ENCODE measurements around the gene CHST14. TPM values are rescaled to one million over a fixed set of nuclear protein-coding genes. Genes with fewer than 3 reads are reported as not detected.

Gene CHST14
- total and polyA plus RNA-seq, 10 donors, result 7.1 to 18.5 (median 13.3) TPM

DNA sequence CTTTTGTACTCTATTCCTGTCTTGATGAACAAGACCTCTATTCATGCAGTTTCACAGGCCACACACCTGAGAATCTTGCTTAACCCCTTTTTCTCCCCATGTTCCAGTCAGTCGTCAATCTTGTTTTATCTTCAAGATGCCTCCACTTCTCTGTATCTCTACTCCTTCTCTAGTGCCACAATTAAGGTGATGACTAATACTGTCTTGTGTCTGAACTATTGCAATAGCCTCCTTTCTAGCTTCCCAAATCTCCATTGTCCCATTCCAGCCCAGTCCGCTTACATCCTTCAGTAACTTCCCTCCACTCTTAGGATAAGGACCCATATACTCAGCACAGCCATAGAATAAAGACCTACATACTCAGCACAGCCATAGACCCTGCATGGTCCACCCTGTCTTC, 24.7 kb downstream of the CHST14 start:
- TF ChIP-seq, protein P1, sequence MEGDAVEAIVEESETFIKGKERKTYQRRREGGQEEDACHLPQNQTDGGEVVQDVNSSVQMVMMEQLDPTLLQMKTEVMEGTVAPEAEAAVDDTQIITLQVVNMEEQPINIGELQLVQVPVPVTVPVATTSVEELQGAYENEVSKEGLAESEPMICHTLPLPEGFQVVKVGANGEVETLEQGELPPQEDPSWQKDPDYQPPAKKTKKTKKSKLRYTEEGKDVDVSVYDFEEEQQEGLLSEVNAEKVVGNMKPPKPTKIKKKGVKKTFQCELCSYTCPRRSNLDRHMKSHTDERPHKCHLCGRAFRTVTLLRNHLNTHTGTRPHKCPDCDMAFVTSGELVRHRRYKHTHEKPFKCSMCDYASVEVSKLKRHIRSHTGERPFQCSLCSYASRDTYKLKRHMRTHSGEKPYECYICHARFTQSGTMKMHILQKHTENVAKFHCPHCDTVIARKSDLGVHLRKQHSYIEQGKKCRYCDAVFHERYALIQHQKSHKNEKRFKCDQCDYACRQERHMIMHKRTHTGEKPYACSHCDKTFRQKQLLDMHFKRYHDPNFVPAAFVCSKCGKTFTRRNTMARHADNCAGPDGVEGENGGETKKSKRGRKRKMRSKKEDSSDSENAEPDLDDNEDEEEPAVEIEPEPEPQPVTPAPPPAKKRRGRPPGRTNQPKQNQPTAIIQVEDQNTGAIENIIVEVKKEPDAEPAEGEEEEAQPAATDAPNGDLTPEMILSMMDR (IDR thresholded peaks at IDR 0.05 in 8 of 11, conservative IDR thresholded peaks at IDR 0.05 in 3 of 11), result no peak
- no peak for TF ChIP-seq POLR2AphosphoS5 (IDR thresholded peaks at IDR 0.05)
- no peak for TF ChIP-seq POLR2A (IDR thresholded peaks at IDR 0.05)
- DNase-seq, result no peak
- no peaks in the 10 kb centered on the region for H3K36me3 ChIP-seq
- H3K9me3 ChIP-seq, result no peaks in the 10 kb centered on the region
- H3K27me3 ChIP-seq (replicated peaks in 1 of 7), result peaks cover 0 to 4% (median 0%) of the 10 kb centered on the region in 7 donors
- H3K27ac ChIP-seq, result no peak overlapping the region
- 91 to 96% (median 94%) methylated on average over 2 of the region's 2 CpGs for WGBS, 5 donors
- intact Hi-C loops (cut with DNase I; ENCODE audit: low total_unique reads), result no loop called here
- H3K4me3 ChIP-seq, result no peak overlapping the region
- peaks cover 0 to 11% (median 0%) of the 10 kb centered on the region in 6 donors for H3K4me1 ChIP-seq

DNA sequence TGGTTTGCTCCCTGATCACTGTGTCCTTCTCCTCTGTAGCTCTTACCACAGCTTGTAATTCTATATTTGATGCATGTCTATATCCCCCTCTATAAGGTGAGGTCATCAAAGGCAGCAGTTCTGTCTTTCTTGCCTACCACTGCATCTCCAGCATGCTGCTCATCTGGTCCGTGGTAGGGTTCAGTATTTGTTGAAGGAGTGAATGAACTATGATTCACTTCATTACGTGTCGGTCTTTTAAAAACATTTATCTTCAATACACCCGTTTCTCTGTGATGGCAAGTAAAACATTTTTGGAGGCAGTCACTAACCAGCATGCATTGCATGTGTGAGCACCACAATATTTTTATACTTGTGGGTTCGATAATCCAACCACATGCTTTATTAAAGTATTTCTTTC, 27.6 kb downstream of the CHST14 start:
- no peak for TF ChIP-seq POLR2AphosphoS5 (IDR thresholded peaks at IDR 0.05)
- no peak for TF ChIP-seq POLR2A (IDR thresholded peaks at IDR 0.05)
- TF ChIP-seq, protein P1 (IDR thresholded peaks at IDR 0.05 in 8 of 11, conservative IDR thresholded peaks at IDR 0.05 in 3 of 11), result no peak
- no peaks in the 10 kb centered on the region for H3K9me3 ChIP-seq
- H3K4me3 ChIP-seq, result no peak overlapping the region
- DNase-seq, result no peak
- intact Hi-C loops (cut with DNase I; ENCODE audit: low total_unique reads), result no loop called here
- WGBS, 5 donors, result 82 to 91% (median 86%) methylated on average over 5 of the region's 5 CpGs
- H3K27me3 ChIP-seq (replicated peaks in 1 of 7), result peaks cover 0 to 16% (median 0%) of the 10 kb centered on the region in 7 donors
- H3K36me3 ChIP-seq, result no peaks in the 10 kb centered on the region
- H3K27ac ChIP-seq, result no peak overlapping the region
- peaks cover 0 to 4% (median 0%) of the 10 kb centered on the region in 6 donors for H3K4me1 ChIP-seq

DNA sequence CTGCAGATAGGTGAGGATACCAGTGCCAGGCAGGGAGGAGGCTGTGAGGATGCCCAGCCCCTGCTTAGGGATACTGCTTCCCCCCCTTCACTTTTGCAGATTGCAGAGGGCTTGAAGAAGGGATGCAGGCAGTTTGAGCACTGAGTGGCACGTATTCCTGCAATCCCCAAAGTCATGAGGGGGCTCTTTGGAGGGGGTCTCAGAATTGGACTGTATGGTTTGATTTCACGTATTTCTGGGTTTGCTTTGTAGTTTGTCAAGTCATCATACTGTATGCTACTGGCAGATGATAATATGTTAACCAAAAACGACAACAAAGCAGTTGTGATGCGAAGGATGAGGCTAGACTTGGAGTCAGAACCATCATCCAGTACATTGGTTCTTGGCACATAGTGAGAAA, 28.1 kb downstream of the CHST14 start:
- H3K4me3 ChIP-seq, result no peak overlapping the region
- H3K36me3 ChIP-seq, result no peaks in the 10 kb centered on the region
- H3K4me1 ChIP-seq, result no peaks in the 10 kb centered on the region
- H3K9me3 ChIP-seq, result no peaks in the 10 kb centered on the region
- intact Hi-C loops (cut with DNase I; ENCODE audit: low total_unique reads), result no loop called here
- no peak for DNase-seq
- WGBS, 5 donors, result 69 to 79% (median 78%) methylated on average over 4 of the region's 4 CpGs
- H3K27ac ChIP-seq, result no peak overlapping the region
- TF ChIP-seq POLR2A (IDR thresholded peaks at IDR 0.05), result no peak
- TF ChIP-seq, protein P1 (IDR thresholded peaks at IDR 0.05 in 8 of 11, conservative IDR thresholded peaks at IDR 0.05 in 3 of 11), result no peak
- no peak for TF ChIP-seq POLR2AphosphoS5 (IDR thresholded peaks at IDR 0.05)
- peaks cover 0 to 19% (median 0%) of the 10 kb centered on the region in 7 donors for H3K27me3 ChIP-seq (replicated peaks in 1 of 7)

DNA sequence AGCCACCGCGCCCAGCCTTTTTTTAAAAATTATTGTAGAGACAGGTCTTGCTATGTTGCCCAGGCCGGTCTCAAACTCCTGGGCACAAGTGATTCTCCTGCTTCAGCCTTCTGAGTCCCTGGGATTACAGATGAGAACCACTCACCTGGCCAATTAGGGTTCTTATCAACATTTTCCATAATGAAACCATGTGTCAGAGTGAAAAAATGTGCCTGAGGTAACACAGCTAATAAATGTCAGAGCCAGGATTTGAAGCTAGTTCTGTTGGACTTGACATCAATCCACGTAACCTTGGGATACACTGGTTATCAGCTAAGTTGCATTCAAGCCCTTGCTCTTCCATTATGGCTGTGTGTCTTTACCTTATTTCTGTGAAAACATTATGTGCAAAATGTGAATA, 29.1 kb downstream of the CHST14 start:
- Histone ChIP-seq H3K4me1 (no peaks in the 10 kb centered on the region), H3K27me3 (replicated peaks in 1 of 7) (peaks cover 0 to 26% (median 0%) of the 10 kb centered on the region in 7 donors), H3K9me3 (no peaks in the 10 kb centered on the region), H3K36me3 (no peaks in the 10 kb centered on the region), H3K4me3 (no peak overlapping the region), H3K27ac (no peak overlapping the region)
- 83 to 97% (median 86%) methylated on average over 4 of the region's 4 CpGs for WGBS, 5 donors
- TF ChIP-seq POLR2AphosphoS5 (IDR thresholded peaks at IDR 0.05) (no peak), POLR2A (IDR thresholded peaks at IDR 0.05) (no peak)
- TF ChIP-seq, protein P1 (IDR thresholded peaks at IDR 0.05 in 8 of 11, conservative IDR thresholded peaks at IDR 0.05 in 3 of 11), result no peak
- DNase-seq, result no peak
- intact Hi-C loops (cut with DNase I; ENCODE audit: low total_unique reads), result no loop called here
